Measurements from ENCODE around the gene ZNF92.
"Not testable (repeated sequence)": the region's sequence is repeated elsewhere in the genome, so short reads cannot be mapped to it uniquely, and the experiment has no call there.

Gene ZNF92

DNA sequence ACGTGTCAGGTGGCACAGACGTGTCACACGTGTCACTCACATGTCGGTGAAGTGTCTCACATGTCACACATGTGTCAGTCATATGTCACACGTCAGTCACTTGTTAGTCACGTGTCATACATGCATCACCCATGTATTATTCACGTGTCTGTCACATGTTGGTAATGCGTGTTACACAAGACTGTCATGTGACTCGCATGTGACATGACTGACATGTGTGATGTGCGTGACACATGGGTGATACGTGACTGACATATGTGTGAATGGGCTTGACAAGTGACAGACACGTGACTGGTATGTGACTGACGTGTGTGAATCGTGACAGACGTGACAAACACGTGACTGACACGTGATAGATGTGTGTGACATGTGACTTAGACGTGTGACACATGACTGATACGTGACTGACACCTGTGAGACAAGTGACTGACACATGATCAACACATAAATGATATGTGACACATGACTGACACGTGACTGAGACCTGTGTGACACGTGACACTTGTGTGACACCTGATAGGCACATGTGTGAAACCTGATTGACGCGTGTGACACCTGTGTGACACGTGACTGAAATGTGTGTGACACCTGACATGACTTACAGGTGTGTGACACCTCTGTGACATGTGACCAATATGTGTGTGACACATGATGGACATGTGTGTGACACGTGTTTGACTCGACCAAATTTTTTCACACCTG lies 56.1 kb downstream of the ZNF92 start:
- no peak for DNase-seq

DNA sequence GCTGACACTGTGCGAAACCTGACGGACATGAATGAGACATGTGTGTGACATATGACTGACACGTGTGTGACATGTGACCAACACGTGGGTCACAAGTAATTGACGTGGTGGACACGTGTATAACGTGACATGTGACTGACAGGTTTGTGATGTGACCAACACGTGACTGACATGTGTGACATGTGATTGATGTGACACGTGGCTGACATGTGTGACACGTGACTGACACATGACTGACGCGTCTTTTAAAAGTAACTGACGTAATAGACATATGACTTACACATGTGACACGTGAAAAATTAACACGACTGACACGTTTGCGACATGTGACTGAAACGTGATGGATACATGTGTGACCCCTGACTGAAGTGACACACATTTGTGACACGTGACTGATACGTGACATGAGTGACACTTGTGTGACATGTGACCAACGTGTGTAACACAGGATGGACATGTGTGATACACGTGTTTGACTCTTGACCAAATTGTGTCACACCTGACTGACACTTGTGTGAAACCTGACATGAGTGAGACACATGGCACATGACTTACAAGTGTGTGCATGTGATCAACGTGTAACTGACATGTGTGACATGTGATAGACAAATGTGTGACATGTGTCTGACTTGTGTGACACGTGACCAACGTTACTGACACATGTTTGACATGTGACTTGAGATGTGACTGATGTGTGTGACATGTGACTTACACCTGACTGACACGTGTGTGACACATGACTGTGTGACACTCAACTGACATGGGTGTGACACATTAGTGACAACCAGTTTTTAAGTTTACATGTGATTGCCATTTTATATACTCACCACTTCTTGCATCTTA lies 56.9 kb downstream of the ZNF92 start:
- no peak for DNase-seq

DNA sequence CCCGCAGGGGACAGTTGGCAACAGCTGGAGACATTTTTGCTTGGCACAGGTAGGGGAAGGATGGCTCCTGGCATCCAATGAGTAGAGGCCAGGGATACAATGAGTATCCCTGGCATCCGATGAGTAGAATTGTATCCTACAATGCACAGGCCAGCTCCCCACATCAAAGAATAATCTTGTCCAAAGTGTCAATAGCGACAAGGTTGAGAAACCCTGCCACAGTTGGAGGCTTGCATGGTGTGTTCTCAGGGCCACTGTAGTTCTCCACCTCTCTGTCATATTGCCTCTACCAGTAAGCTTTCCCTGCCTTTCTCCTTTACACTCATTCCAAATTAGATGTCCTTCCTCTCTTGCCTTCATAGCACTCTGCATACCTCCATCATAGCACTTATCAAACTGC lies 60.7 kb downstream of the ZNF92 start:
- no peak for DNase-seq

DNA sequence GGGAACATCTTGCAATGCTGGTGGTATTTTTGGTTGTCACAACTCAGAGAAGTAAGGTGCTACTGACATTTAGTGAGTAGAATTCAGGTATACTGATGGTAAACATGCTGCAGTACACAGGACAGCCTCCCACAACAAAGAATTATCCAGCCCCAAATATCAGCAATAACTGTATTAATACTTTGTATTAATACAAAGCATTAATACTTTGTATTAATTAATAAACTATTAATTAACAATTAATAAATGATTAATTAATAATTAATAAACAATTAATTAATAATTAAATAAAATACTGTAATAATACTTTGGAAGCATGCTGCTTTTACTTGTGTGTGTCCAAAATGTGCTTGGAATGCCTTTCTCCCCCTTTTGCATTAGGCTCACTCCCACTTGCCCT lies 62.5 kb downstream of the ZNF92 start:
- DNase-seq, result no peak

DNA sequence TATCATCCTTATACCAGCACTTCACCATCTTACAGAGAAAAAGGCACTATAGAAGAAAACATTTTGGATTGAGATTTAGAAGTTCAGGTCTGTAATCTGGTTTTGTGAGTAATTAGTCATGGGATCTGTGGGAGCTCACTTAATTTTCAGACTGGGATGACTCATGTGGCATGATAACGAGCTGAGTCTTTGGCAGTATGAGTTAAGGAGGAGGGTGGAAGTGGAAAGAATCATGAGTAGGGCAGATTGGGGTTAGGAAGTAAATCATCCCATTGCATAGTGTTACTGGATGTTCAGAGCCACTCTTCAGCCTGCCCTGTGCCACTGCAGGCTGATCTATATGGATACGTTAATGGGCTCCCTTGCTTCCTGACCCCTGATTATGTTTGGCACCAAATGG lies 64.9 kb downstream of the ZNF92 start:
- no peak for DNase-seq

DNA sequence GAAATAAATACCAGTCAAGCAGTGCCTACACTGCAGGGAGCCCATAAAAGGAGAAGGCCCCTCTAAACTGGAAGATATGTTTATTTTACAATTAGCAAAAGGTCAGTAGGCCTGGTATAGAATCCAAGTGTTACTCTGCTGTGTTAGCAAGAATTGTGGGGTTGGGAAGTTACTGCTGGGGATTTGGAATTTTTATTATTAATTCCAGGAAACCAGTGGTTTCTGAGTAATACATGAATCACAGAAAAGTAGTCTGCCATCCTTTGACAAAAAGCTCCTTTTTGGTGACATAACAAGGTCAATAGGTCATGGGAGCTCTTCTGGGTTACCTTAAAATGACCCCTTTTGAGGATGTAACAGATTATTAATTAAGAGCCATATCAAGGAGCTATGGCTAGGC lies 67.4 kb downstream of the ZNF92 start:
- DNase-seq, result no peak

DNA sequence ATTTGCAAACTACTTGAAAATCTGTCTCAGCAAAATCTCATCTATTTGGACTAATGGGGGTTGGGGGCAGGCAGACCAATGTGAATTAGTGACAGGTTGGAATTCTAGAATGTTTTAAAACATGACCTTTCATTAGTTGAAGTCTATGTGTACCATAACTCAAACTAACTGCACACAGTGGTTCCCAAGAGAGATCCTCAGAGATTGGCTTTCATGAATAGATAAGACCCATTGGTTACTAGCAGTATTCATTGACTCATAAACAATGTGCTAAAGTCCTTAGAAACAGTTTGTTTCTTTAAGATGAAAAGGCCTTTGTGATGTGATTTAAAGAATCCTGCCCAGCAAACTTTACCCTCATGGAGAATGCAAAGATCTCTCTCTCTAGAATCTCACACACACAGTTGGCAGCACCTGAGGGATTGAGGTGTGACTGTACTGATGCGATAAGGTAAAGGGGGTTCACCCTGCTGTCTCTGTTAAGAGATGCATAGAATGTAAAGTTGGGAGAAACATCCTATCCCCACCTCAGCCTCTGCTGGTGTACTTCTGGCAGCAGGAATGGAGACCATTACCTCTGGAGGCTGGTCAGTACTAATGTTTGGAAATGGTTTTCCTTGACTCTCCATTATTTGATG lies 70.7 kb downstream of the ZNF92 start:
- no peak for DNase-seq

DNA sequence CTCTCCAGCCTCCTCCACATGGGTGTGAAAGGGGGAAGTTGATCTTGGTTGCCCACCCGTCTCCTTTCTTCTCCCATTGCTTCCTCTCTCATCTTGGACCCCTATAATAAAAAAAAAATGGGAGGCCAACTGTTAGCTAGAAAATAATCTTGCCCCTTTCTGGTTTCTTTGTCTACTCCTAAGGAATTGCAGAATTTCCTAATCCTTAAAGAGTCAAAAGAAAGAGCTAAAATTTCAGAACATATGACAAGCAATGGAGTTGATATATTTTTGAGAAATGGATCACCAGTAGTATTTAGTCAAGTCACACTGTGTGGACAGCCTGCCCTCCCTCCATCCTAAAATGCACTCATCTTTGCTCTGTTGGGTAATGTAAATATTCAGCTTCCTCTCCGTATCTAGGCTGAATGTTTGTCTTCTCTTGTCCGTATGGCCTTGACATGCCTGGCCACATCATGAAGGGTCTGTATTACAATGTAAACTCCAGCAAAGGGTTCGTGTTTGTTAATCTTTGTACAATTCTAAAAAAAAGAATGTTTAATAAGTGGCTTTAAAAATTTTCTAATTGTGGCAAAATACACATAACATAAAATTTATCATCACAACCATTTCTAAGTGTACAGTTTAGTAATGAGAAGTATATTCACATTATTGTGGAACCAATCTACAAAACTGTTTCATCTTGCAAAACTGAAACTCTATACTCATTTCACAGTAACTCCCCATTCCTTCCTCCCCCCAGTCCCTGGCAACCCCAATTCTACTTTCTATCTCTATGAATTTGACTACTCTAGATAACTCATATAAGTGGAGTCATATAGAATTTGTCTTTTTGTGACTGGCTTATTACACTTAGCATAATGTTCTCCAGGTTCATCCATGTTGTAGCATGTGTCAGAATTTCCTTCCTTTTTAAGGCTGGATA lies 71.5 kb downstream of the ZNF92 start:
- DNase-seq, result no peak

DNA sequence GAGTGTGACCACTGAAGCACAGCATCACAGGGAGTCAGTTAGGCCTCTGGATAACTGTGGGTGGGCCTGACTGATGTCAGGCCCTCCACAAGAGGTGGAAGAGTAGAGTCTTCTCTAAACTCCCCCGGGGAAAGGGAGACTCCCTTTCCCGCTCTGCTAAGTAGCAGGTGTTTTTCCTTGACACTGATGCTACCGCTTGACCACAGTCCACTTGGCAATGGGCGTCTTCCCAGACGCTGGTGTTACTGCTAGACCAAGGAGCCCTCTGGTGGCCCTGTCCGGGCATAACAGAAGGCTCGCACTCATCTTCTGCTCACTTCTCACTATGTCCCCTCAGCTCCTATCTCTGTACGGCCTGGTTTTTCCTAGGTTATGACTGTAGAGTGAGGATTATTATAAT lies 73.4 kb downstream of the ZNF92 start:
- not testable (repeated sequence) for DNase-seq

DNA sequence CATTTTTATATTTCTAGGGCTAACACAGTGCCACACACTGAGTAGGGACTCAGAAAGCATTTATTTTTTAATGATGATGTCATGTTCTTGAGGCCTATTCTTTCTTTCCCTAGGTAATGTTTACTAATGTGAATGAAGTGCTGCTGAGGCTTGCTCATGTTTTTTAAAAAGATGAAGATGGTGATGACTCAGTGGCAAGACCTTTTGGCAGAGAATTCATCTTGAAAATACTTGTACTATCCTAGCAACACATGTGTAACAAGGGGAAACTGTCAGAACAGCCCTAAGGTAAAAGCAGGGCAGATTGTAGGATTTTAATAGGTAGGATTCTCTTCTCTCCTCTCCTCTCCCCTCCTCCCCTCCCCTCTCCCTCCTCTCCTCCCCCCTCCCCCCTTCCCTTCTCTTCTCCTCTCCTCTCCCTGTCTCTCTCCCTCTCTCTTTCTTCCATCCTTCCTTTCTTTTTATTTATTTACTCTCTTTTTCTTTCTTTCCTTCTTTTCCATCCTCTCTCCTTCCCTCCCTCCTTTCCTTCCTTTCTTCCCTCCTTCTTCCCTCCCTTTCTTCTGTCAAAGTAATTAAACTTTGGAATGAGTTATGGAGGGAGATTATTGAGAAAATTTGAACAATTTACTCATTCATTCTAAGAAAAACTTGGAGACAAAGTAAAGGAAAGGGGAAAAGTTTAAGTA lies 75.3 kb downstream of the ZNF92 start:
- DNase-seq, result no peak

DNA sequence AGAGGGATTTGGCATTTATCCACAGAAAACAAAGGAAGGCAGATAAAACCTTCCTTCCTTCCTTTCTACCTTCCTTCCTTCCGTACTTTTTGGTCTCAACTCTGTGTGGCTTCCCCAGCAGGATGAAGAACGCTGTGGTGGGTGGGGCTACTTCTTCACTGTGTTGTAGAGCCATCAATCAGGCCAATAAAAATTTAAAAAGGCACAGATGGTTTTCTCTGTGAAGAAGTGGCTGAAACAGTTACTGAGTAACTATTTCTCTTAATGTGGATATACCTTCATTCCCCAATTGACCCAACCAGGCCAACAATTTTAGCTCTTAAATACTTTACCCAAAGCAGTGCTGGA lies 75.8 kb downstream of the ZNF92 start:
- peak; percentile 17 for DNase-seq
